HG03045 (cell line): Measurements from ENCODE around the gene IL13RA1.
"Not testable (repeated sequence)": the region's sequence is repeated elsewhere in the genome, so short reads cannot be mapped to it uniquely, and the experiment has no call there.

Experiments
- ATAC-seq: cut with Tn5 transposase; IDR thresholded peaks from one replicate; pipeline ENCODE4 v1.9.1; 2021; ENCODE audit warnings: mild to moderate bottlenecking, moderate library complexity; ENCODE audit not compliant: unreplicated experiment

The IL13RA1 gene

DNA sequence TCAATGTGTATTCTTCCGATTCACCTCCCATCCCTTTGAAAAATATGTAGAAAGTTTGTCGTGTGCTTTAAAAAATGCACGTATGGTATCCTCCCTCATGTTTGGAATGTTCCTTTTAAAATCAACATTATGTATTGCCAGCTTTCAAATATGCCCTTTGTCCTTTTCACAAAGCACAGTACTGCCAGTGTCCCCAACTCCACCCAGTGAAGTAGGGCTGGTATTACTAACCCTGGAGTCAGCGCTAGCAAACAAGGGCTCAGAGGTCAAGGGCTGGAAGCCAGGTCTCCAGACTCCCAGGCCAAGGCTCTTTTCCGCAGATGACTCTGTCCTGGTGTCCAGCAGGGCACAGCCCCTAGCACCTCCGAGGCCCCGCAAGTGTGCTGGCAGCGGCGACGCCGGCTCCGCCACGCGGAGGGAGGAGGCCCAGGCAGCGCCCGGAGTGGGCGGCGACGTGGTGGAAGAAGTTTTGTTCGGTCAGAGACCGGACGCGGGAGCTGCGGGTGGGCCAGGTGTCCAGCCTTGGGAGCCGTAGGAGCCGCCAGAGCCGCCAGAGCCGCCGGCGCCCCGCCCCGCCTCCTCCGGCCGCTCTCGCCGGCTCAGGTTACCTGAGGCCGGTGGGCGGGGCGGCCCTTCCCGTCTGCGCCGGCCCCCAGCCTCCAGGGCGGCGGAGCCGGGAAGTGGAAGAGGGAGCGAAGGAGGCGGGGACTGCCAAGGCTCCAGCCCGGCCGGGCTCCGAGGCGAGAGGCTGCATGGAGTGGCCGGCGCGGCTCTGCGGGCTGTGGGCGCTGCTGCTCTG lies at the start of gene IL13RA1:
Gene IL13RA1, plus strand, starts transcription at position 720 of the 799 bp plus-strand sequence. Its CDS starts 33 bp downstream, at position 753.
- ATAC-seq, result peak; percentile 78

DNA sequence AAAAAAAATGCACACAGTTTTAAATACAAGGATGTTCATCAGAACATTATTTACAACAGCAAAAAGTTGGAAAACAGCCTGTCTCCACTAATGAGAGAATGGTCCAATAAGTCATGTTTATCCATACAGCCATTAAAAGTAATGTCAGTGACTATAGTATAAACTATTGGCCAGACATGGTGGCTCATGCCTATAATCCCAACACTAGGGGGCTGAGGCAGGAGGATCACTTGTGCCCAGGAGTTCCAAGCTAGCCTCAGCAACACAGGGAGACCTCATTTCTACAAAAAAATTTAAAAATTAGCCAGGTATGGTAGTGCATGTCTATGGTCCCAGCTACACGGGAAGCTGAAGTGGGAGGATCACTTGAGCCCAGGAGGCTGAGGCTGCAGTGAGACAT lies 48.1 kb upstream of the IL13RA1 start:
- ATAC-seq, result no peak

DNA sequence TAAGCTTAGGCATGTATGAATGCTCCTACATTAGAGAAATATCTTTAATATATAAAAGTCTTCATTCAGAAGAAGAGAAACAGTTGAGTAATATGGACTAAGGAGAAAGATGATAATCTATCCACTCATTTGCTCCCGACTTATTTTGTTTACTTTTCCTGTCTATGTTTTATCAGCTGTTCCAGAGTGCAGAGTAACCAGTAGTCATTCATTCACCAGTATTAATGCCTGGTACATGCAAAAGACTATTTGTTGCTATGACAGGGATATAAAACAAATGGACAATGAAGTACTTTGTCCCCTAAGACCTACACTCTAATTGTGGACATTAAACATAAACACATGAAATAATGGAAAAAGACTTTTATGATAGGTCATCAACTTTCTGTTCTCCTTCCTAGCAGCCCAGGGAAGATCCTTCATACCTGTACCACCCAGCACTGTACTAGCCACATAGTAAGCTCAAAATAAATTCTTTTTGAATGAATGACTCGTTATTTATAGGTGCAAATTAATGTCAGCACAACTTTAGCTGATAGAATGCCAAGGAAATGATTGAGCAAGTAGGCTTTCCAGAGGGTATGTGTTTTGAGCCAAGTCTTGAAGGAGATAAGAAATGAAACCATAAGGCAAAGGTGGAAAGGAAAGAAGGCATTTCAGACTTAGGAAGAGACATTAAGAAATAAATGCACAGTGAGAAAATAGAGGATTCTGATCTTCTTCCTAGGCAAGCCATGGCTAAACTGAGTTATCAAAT lies 45.0 kb upstream of the IL13RA1 start:
- ATAC-seq, result no peak

DNA sequence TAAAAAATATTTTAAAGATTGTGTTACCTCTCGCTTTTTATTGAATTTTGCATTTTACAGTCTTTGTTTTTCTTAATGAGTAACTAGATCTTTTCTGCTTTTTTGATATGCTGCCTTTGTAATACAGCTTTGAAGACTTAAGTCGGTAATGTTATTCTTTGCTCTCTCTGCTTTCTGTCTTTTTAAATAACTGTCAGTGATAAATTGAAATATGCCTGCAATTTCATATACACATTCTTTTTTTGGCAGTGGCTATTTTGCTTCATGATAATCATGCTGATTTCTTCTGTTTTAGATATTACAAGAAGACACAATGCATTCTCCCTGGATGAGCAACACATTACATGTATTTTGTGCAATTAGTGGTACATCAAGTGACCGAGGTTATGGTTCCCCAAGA lies 42.0 kb upstream of the IL13RA1 start:
- ATAC-seq, result no peak

DNA sequence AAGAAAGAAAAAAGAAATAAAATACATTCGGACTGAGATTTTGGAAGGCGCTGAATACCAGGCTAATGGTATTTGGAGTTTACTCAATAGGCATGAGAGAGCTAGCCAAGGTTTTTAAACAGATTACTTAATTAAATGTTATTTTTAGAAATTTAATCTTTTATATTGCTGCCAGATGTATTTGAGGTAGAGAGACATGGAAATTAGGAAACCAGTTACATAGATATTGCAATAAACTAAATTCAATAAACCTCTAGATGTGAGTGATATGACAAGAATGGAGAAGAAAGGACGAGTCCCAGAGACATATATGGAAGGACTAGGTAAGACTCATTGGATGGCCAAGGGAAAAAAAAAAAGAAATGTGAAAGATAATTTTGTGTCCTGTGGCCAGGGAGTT lies 38.5 kb upstream of the IL13RA1 start:
- ATAC-seq, result no peak

DNA sequence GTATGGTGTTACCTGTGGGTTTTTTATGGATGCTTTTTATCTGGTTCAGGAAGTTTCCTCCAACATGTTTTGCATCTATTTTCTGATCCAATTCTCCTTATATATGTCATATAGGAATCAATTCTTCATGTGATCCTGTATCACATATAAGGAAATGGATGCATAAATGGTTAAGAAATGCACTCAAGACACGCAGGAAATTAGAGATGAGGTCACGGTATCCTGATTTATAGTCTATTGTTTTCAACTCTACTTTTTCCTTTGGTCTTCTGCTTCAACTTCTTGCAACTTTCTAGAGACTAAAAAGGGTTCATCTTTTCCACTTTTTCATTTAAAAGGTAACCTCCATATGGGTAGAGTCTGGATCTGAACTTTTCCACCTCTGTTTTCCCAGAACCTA lies 33.6 kb upstream of the IL13RA1 start:
- no peak for ATAC-seq

DNA sequence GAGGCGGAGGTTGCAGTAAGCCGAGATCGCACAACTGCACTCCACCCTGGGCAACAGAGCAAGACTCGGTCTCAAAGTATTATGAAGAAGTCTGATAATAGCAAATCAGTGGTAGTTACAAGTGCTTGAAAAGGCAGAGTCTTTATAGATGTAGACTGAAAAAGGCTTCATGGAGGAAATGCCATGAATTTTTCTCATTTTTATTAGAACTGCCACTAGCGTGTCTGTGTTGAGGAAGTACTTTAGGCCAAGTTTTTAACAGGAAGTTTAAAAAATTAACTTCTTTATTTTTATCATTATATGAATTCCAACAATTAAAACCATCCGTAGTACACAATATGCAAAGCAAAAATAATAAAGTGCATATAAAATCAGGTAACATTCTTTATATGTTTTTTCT lies 32.8 kb upstream of the IL13RA1 start:
- no peak for ATAC-seq

DNA sequence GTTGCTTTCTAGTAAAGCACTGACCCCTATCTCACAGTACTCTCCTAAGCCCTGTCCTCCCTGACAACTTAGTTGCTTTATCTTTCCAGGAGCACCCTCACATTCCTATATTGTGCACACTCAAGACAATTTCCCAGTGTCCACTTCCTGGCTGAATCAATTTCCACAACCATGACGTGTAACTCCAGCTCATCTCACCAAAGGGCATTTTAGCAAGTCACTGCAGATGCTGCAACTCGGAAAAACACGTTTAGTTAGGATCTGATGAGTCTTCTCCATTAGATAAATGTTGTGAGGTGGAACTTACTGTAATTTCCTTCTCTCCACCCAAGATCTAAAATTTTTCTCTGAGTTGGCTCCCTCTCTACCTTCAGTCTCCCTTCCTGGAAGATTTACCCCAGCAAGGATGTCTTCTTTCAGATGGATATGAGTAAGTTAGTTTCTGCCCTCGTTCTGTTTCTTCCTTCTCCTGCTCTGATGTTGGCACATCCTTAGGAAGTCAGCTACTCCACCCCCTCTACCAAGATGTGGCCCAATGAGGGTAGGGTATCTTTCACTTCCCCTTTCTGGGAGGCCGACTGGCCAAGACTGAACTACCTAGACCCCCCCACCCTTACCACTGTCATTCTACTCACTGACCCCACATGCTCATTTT lies 28.8 kb upstream of the IL13RA1 start:
- ATAC-seq, result no peak

DNA sequence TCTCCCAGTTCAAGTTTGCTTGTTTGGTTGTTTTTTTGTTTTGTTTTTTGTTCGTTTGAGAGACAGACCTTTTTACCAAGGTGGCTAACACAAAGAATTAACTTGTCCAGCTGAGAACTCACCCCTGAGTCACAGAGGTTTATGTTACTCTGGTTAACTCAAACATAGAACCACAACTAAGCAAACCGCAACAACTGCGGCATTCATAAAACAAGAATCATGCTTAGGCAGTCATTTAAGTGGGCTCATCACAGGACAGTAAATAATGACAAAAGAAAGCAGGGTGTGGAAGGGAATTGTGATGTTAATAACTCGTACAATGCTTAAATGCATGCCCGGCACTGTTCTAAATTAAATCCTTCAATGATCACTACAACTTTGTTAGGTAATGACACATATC lies 24.7 kb upstream of the IL13RA1 start:
- no peak for ATAC-seq

DNA sequence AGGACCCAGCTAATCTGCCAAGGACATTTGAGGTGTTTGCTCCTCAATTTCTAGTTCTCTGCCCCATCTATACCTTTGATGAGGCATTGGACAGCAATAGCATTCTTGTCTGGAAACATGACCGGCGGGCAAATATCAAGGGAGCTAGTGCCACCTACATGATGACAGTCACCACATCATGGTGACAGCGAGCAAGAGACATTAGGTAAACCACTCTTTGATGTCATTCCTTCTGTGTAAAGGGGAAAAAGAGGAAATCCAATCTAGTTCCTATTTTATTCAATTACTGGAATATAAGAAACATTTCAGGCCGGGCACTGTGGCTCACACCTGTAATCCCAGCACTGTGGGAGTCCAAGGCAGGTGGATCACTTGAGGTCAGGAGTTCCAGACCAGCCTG lies 20.7 kb upstream of the IL13RA1 start:
- no peak for ATAC-seq

DNA sequence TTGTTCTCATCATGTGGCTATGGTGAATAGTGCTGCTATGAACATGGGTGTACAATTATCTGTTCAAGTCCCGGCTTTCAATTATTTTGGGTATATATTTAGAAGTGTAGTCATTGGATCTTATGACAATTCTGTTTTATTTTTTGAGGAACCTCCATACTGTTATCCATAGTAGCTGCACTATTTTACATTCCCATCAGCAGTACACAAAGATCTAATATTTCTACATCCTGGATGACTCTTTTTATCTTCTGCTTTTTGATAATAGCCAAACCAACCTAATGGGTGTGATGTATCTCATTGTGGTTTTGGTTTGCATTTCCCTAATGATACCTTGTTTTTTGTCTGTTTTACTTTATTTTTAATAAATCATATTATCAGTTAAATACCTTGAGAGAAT lies 12.9 kb upstream of the IL13RA1 start:
- ATAC-seq, result no peak

DNA sequence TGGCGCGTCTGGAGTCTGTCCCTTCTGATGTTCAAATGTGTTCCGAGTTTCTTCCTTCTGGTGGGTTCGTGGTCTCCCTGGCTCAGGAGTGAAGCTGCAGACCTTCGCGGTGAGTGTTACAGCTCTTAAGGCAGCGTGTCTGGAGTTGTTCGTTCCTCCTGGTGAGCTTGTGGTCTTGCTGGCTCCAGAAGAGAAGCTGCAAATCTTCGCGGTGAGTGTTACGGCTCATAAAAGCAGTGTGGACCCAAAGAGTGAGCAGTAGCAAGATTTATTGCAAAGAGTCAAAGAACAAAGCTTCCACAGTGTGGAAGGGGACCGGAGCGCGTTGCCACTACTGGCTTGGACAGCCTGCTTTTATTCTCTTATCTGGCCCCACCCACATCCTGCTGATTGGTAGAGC lies 11.5 kb upstream of the IL13RA1 start:
- ATAC-seq, result not testable (repeated sequence)

DNA sequence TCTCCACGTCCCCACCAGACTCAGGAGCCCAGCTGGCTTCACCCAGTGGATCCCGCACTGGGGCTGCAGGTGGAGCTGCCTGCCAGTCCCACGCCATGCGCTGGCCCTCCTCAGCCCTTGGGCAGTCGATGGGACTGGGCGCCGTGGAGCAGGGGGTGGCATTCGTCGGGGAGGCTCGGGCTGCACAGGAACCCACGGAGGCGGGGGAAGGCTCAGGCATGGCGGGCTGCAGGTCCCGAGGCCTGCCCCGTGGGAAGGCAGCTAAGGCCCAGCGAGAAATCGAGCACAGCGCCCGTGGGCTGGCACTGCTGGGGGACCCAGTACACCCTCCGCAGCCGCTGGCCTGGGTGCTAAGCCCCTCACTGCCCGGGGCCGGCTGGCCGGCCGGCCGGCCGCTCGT lies 10.6 kb upstream of the IL13RA1 start:
- not testable (repeated sequence) for ATAC-seq

DNA sequence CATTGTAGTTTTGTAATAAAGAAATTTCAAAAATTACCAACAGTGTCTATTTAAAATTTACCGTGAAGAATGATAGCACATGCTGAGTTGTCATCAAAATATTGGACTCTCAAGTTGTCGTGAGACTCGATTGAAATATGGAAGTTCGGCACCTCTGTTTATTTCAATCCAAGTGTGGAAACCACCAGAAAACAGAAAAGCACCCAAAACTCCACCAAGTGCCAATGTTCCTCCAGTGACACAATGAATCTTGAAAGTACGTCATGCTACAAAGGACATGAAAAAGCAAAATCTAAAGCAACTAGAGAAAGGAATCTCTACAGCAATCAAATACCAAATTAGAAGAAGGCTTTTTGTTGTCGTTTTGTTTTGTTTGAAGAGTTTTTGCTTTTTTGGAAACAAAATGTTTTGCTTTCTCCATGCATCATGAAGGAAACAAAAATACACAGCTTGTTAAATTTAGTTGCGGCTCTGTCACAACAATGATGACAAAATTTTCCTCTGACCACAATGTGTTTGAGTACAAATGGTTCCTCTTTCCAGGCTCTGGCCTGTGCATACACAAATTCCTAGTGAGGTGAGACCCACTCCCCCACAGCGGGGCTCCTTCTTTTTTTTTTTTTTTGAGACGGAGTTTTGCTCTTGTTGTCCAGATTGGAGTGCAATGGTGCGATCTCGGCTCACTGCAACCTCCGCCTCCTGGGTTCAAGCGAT lies 9.6 kb upstream of the IL13RA1 start:
- ATAC-seq, result no peak

DNA sequence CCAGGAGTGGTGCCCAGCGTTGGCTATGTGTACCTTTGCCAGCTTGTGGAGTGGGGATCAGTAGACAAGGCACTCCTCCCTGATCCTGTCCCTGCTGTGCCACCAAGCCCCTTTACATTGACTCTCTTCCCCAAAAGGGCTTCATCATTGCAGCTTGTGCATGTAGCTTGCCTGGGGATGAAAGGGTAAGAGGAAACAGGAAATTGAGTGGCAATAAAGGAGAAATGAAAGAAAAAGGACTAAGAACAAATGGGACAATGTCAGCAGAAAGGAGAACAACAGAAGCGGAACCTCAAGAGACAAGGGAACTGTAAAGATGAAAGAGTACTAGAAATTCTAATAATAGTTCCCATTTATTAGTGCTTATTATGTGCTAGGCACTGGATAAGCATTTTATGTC lies 8.7 kb upstream of the IL13RA1 start:
- no peak for ATAC-seq

DNA sequence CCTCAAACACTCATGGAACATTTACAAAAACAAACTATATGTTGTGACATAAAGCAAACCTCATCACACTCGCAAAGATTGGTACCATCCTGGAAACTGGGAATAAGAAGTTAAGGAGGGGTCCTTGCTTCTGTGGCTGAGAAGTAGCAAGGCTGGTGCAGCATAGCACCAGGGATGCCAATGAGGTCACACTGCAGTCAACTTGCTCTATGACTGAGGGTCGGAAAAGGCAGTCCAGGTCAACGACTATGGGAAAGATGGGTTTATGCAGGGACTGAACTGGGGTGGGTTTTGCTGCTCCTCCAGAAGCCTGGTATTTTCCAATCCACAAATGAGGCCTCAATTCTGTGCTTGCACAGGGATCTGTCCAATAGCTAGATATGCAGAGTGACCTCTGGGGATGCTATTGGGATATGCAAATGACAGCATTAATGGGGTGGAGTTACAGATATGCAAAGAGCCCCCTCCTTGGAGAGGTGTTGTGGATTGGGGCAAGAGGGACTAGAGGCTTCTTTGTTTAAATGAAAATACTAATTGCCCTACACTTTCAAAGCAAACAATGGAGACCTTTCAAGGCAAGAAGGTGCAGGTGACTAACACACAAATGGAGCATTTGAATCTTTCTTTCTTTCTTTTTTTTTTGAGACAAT lies 7.2 kb upstream of the IL13RA1 start:
- ATAC-seq, result no peak

DNA sequence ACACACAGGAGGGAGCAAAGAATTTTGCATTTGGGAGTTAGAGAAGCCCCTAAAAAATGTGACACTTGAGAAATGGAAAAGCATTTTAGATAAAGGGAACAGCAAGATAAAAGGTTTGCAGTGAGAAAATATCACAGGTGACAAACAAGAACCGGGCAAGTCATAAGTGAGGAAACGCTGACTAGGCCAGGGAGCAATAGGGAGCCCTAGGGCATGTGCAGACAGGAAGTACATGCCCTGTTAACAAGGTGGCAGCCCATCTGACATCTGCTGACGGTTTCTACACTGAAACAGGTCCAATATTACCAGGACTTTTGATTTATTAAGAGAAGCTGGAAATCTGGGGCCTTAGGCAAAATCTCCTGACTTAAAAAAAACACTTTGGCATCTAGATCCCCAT lies 4.0 kb upstream of the IL13RA1 start:
- no peak for ATAC-seq

DNA sequence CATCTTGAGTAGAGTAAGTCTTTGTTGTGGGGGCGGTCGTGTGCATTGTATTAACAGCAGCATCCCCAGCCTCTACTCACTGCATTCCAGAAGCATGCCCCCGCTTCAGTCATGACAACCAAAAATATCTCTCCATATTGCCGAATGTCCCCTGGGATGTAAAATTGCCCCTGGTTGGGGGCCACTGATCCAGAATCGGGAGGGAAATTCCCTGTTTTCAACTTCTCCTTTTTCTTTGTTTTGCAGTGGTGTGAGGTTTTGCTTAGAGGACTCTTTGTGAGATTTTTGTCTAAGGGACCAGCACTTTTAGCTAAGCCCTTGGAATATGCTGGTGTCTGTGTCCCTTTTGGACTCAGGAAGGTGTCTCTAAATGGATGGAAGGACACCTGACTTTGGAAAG lies 3.0 kb upstream of the IL13RA1 start:
- ATAC-seq, result no peak

DNA sequence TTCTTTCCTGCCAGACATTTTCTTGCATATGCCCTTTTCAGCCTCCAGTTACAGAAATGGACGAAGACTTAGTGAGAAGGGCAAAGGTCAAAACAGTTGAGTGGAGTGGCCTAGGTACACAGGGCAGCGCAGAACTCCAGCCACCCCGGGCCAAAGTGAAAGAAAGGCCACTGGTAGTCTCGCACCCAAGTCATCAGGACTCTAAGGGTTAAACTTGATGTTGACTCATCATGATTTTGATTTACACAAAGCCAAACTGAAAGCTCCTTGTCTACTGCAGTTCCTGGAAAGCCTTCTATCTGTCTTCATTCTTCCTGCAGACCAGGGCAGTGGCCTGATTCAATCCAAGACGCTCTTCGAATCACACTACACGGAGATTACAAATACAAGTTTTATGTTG lies 2.6 kb upstream of the IL13RA1 start:
- no peak for ATAC-seq

DNA sequence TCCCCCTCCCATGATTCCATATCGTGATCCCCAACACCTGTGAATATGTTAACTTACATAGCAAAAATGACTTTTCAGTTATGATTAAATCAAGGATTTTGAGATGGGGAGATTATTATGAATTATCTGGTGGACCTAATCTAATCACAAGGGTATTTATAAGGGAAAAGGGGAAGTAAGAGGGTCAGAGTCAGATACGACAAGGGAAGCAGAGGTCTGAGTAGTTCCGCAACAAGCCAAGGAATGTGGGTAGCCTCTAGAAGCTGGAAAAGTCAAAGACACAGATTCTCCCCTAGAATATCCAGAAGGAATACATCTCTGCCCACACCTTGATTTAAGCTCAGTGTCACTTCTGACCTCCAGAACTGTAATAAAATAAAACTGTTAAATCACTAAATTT lies 1.0 kb upstream of the IL13RA1 start:
- ATAC-seq, result no peak
